ENCODE measurements around the gene PSMA1.
A peak's percentile ranks its signal among the peaks of the same experiment; 100 is the strongest.
"Not testable (repeated sequence)": the region's sequence is repeated elsewhere in the genome, so short reads cannot be mapped to it uniquely, and the experiment has no call there.

PSMA1 gene

GRCh38 chr11:14519917-14520746, at the start of gene PSMA1:
PSMA1 (minus strand) TSS chr11:14520386; CDS start chr11:14520299, 87 bp downstream.
- DNase-seq (ENCODE audit: low read depth), result peak; percentile 98

GRCh38 chr11:14569516-14569915, 49.3 kb upstream of the PSMA1 start:
- DNase-seq (ENCODE audit: low read depth), result not testable (repeated sequence)

DNA sequence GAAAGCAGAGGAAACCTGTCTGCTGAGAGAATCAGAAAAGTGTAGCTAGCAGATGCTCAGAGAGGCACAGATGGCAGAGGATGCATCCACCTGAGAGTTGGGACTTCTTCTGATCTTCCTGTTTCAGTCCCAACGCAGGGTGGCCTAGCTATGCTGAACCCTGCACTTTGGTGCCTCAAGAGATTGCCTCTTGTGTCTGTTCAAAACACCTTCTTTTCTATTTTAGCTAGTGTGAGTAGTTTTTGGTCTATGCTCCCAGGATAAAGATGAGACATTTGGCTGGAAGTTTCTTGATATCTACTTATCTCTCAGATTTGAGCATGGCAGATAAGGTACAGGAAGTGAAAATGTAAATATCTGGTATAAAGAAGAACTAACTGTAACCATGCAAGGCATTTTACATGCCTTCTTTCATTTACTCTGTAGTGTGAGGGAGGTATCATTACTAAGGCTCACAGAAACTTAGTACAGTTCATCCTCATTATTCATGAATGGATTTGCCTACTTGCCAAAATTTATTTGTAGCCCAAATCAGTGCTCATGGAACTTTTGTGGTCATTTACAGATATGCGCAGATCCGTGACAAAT, 47.0 kb upstream of the PSMA1 start:
- no peak for DNase-seq (ENCODE audit: low read depth)

- DNase-seq (ENCODE audit: low read depth), result no peak
Measured at GRCh38 chr11:14566331-14567063, 46.3 kb upstream of the PSMA1 start.

- DNase-seq (ENCODE audit: low read depth), result no peak
Measured at GRCh38 chr11:14565845-14566244, 45.7 kb upstream of the PSMA1 start.

DNA sequence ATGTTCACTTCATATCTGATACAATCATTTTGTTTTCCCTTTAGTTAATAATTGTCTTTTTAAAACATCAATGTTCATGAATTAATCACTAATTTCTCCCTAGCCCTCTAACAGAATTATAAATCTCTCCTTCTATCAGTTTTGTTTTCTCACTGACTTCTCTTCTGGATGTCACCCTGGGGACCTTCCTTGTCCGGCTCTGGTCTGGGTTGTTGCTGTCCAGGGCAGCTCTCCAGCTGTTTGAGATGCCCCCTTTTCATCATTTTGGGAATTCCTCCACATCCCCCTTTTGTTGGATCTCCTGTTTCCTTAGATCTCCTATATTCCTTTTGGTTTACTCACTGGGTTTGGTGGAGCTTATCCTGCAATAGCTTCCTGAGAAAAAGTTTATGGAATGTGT, 35.6 kb upstream of the PSMA1 start:
- DNase-seq (ENCODE audit: low read depth), result no peak

DNA sequence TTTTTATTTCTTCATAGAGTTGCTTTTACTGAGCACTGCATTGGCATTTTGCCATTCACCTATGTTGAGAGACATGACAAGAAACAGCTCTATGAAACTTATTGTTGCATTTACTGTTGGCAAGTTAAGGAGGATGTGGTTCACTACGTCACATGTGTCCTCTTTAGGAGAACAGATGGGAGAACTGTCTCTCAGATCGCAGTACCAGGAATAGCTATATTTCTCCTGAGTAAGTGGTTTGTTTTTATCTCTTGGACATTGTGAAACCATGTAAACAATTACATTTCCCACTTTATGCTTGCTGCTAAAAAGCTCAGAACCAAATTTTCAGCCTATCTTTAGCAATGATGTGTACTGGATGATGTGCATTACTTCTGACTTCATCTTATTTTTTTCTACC, 34.8 kb upstream of the PSMA1 start:
- DNase-seq (ENCODE audit: low read depth), result peak; percentile 18

- no peak for DNase-seq (ENCODE audit: low read depth)
Measured at GRCh38 chr11:14552089-14552488, 31.9 kb upstream of the PSMA1 start.

- DNase-seq (ENCODE audit: low read depth), result no peak
Measured at GRCh38 chr11:14551380-14551779, 31.2 kb upstream of the PSMA1 start.

DNA sequence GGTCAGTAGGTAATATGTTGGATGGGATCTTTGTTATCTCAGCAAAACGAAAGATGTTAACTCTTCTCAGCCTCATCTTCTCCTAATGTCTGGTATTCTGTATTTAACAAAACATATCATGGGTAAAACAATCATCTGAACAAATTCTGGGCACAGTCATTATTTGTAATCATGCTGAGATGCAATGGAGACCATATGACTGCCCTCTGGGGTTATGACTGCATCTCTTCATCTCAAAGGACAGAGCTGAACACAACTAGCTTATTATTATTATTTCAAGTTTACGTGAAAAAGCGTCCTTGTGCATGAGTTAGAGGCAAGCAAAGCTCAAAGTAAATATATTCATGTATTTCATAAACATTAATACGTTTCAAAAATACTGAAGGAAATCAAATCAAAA, 29.7 kb upstream of the PSMA1 start:
- DNase-seq (ENCODE audit: low read depth), result no peak

- no peak for DNase-seq (ENCODE audit: low read depth)
Measured at GRCh38 chr11:14547440-14547839, 27.3 kb upstream of the PSMA1 start.

DNA sequence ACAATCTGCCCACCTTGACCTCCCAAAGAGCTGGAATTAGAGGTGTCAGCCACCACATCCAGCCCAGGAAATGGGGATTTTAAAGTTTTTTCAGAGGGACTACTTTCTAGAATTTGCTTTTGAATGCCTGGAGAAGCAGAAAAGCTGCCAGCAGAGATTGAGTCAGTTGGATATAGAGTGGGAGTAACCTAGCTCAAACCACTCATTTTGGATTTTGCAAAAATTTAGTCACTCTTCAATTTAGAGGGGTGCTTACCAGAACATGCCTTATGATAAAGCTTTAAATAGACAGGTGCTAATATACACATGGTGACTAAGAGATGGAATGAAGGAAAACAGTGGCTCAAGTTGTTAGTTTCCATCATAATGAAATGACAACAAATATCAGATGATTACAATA, 26.5 kb upstream of the PSMA1 start:
- no peak for DNase-seq (ENCODE audit: low read depth)

- peak; percentile 69 for DNase-seq (ENCODE audit: low read depth)
Measured at GRCh38 chr11:14544611-14545010, 24.4 kb upstream of the PSMA1 start.

DNA sequence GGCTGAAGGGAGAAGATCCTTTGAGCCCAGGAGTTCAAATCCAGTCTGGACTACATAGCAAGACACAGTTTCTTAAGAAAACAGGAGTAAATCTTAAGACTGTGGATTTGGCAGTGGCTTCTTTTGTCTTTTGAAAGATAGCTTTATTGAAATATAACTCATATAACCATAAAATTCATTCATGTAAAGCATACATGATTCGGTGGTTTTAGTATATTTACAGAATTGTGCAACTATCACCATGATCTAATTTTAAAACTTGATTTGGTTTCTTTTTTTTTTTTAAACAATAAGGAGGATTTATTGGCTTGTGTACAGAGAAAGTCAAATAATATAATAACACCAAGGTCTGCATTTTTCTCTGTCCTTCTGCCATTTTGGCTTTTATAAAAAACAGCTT, 23.1 kb upstream of the PSMA1 start:
- DNase-seq (ENCODE audit: low read depth), result no peak

DNA sequence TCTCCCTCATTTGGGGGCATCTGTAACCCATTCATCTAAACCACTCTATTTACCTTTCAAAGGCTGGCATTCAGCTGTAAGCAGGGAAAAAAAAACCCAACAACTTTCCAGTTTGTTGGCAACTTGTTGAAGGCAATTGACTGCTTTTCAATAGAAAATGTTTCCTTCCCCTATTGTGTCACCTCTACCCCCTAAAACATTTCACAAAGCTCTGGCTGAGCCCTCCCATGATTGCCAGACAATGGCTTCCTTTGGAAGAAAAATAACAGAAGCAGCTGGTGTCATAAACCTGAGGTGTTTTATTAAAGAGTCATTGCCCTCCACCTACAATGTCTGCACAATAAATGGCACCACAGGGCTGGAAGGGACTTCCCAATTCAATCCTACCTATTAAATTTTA, 22.1 kb upstream of the PSMA1 start:
- DNase-seq (ENCODE audit: low read depth), result no peak

DNA sequence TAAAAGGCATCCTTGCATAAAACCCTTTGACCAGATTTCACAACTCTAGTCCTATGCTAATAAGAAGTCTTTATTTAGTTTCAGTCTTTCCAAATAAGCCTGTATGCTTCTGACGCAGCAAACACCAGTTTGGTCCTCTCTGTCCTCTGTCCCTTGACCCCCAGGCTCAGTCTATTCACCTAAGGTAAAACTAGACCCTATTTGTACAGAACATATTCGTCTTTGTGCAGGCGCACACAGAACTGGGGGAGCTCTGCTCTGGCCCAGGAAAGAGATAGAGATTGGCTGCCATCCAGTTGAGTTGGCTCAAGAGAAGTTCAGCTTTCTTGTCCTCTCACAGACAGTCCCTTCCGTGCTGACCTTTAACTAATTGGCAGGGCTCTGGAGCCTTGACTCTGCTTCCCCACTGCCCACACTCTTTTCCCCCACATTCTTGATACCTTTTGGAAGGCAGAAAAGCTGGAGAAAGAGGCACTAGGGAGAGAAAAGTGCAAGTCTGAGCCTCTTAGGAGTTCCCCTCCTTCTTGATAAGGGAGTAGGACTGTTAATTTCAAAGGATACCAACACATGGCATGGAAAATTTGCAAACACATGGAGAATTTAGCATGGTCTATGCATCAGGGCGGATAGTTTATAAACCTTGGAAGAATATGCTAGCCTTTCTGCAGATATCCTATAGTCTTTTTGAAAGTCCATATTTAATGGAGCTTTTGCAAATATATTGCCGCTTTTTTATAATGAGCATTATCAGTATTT, 21.2 kb upstream of the PSMA1 start:
- DNase-seq (ENCODE audit: low read depth), result no peak

- DNase-seq (ENCODE audit: low read depth), result no peak
Measured at GRCh38 chr11:14539982-14540421, 19.8 kb upstream of the PSMA1 start.

DNA sequence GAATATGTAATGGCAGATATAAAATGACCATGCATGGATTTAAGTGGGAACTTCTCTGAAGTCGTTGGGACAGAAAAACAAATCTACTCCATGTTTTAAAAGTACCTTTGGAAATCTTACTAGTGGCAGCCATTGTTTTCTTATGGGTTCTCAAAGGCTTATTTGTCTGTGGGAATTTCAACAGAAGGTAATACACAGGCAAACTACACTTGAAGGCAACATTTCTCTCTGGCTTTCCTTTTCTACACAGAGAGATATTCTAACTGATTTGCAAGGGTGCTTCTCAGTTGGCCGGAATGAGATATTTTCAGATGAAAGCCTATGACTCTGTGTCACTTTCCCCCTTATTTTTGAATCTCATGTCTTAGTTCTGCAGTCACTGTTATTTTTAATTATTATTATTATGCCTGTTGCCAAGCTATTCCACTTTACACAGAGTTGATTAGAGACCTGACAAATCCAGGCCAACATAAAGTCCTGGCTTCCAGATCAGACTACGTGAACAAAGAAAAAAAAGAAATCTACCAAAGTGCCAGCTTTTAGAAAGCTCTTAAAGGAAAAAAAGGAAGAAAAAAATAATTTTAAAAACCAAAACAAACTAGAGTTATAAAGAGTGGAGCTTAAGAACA, 18.9 kb upstream of the PSMA1 start:
- DNase-seq (ENCODE audit: low read depth), result no peak

DNA sequence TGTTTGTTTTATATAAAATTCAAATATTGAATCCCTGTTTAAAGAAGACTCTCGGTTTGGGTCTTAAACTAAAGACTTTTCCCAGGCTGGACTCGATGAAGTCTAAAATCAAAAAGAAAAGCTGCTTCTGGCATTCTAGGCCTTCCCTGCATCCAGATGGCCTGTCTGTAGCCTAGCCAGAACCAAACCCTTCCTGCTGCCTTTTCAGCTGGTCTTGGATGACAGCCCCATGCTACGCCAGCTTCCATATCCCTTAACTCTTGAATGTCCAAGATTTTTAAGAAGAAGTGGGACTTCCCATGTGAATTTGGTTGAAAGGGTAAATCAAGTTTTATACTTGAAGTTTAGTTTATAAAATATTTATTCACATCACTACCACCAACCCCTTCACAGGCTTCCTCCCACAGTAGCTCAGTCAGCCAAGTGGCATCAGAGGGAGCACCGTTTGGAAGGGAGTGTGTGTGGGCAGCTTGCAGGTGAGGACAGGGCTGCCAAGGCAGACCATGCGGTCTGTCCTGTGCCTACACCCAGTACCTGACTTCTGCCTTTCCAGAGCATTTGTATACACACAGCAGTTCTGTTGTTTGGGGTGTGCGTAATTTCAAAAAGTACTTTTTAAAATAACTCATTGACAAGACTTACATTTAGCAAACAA, 18.2 kb upstream of the PSMA1 start:
- DNase-seq (ENCODE audit: low read depth), result no peak

GRCh38 chr11:14537134-14537599, 17.0 kb upstream of the PSMA1 start:
- DNase-seq (ENCODE audit: low read depth), result peak; percentile 36

- DNase-seq (ENCODE audit: low read depth), result not testable (repeated sequence)
Measured at GRCh38 chr11:14535166-14535565, 15.0 kb upstream of the PSMA1 start.
